K562 (cell line): Measurements from ENCODE around the gene SGSM2.

Experiments used
- CBX2 ChIP-seq: fragments of 200-600 bp; sonication (generic); IDR thresholded peaks from one replicate; pipeline ENCODE4 v1.6.1; 2012; ENCODE audit warnings: mild to moderate bottlenecking, low read length, inconsistent platforms; ENCODE audit not compliant: insufficient read depth, poor library complexity, severe bottlenecking
- IRF2 ChIP-seq: sonication (generic); formaldehyde crosslinking; IDR thresholded peaks from 2 replicates; pipeline ENCODE4 v1.8.1; 2022; ENCODE audit warnings: mild to moderate bottlenecking, missing genetic modification reagents
- JUND ChIP-seq, 2 experiments: IDR thresholded peaks; 2 replicates in 1 of 2; 3 replicates in 1 of 2; pipeline ENCODE4 v1.6.1; 2011; ENCODE audit warnings: borderline replicate concordance in 2 of 2, low read depth in 2 of 2, low read length in 2 of 2, improper control_type of control experiment in 1 of 2, missing biosample characterization in 1 of 2, missing genetic modification characterization in 1 of 2, missing genetic modification reagents in 1 of 2
- MYC ChIP-seq, 2 experiments: fragments of 250-450 bp in 1 of 2; sonication (Bioruptor Pico) in 1 of 2; IDR thresholded peaks; 2 replicates each; pipeline versions ENCODE4 v1.5.1 to v1.6.1; 2012 to 2021; ENCODE audit warnings: low read depth in 2 of 2, borderline replicate concordance in 1 of 2, improper control_type of control experiment in 1 of 2, low read length in 1 of 2, mild to moderate bottlenecking in 1 of 2, moderate library complexity in 1 of 2
- NFRKB ChIP-seq: fragments of 450-650 bp; IDR thresholded peaks from 2 replicates; pipeline ENCODE4 v1.6.1; 2016; ENCODE audit warnings: low read depth
- SRSF9 ChIP-seq: fragments of 200-400 bp; formaldehyde crosslinking; IDR thresholded peaks from 2 replicates; pipeline ENCODE4 v1.6.1; 2017; ENCODE audit warnings: low read depth, low read length, borderline replicate concordance
- TF ChIP-seq, protein P1 (sequence below): fragments of 200-800 bp; sonication (Bioruptor generic); IDR thresholded peaks from 2 replicates; pipeline ENCODE4 v1.6.1; 2017; ENCODE audit warnings: missing genetic modification characterization, missing compliant biosample characterization

DNA sequence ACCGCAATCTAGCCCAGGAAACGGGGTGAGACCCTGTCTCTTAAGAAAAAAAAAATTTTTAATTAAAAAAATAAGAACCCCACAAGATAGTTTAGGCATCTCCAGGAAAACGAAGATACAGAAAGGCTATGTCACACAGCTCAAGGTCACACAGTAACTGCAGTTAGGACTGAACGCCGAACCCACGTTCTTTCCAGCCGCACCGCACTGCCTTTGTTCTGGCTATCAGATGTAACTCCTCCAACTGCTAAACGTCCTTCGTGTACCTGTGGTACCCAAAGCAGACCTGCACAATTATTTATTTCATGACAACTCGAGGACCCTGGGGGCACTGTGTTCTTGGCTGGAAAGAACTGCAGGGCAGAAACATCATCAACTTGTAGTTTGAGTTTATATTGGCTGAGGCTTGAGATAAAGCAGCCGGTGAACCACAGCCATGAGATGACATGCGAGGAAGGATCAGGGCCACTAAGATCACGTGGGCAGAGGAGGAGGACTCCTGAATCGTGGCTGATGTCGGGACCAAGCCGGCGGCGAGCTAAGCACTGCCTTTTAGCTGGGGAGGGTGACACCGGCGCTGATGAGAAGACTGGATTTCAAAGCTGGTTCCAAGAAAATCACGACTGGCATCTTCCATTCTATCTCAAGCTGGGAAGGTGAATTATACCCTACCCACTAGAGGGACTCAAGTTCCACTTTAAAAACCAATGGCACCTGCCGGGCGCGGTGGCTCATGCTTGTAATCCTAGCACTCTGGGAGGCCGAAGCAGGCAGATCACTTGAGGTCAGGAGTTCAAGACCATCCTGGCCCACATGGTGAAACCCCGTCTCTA is 84.2 kb downstream of the SGSM2 start:
- TF ChIP-seq SRSF9 (no peak), JUND (IDR thresholded peaks at IDR 0.05; ENCODE audit: borderline replicate concordance, low read depth, low read length) (no peak), JUND (tag; IDR thresholded peaks at IDR 0.05; ENCODE audit: borderline replicate concordance, low read depth, low read length) (no peak), NFRKB (no peak), IRF2 (no peak), CBX2 (no peak), MYC (IDR thresholded peaks at IDR 0.05; ENCODE audit: low read depth, low read length) (no peak), MYC (CRISPR knock-in tag; IDR thresholded peaks at IDR 0.05; ENCODE audit: borderline replicate concordance, low read depth) (no peak)
- TF ChIP-seq, protein P1, sequence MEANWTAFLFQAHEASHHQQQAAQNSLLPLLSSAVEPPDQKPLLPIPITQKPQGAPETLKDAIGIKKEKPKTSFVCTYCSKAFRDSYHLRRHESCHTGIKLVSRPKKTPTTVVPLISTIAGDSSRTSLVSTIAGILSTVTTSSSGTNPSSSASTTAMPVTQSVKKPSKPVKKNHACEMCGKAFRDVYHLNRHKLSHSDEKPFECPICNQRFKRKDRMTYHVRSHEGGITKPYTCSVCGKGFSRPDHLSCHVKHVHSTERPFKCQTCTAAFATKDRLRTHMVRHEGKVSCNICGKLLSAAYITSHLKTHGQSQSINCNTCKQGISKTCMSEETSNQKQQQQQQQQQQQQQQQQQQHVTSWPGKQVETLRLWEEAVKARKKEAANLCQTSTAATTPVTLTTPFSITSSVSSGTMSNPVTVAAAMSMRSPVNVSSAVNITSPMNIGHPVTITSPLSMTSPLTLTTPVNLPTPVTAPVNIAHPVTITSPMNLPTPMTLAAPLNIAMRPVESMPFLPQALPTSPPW (CRISPR knock-in tag): no peak
